ENCODE data around the gene RRP15. TPM values are rescaled to one million over a fixed set of nuclear protein-coding genes. Genes with fewer than 3 reads are reported as not detected.

The RRP15 gene, protein sequence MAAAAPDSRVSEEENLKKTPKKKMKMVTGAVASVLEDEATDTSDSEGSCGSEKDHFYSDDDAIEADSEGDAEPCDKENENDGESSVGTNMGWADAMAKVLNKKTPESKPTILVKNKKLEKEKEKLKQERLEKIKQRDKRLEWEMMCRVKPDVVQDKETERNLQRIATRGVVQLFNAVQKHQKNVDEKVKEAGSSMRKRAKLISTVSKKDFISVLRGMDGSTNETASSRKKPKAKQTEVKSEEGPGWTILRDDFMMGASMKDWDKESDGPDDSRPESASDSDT
- 10 to 100 TPM; 41.3 to 50.5 TPM for total RNA-seq

DNA sequence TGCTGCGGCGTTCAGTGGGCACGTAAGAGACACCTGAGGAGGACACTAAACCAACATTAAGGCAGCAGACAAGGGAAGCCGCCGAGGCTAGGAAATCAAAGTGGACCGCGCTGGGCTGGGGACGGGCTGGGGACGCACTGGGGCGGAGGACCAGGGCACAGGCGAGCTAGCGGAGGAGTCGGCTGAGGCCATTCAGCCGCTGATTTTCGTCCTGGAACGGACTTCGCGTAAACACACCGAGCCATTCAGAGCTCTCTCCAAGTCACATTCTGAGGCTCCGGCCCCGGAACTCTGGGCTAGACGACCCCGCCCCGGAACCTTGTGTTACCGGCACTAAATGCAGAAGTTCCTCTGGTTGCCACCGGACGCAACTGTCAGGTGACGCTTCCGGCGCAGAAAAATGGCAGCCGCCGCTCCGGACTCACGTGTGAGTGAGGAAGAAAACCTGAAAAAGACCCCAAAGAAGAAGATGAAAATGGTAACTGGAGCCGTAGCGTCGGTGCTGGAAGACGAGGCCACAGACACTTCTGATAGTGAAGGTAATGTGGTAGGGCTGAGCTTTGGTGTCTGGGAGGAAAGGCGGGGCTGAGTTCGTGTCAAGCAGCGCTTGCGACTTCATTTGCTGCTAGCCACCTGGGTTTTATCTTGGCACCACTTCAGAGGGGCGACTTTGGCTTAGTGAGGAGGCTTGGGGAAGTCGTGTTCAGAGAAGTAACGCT lies at the start of gene RRP15:
RRP15 (plus strand) TSS at position 377 of the 719 bp plus-strand sequence; CDS start at position 401, 24 bp downstream.
- peak; percentile 83 for DNase-seq
- Mint-ChIP-seq H3K27me3 (peaks cover 8% of the 10 kb centered on the region), H3K4me3 (peak within 1 kb of the TSS; percentile 95), H3K9me3 (peaks cover 2% of the 10 kb centered on the region), H3K27ac (peak within 1 kb of the TSS; percentile 96), H3K4me1 (peaks cover 30% of the 10 kb centered on the region), H3K36me3 (peaks cover 7% of the 10 kb centered on the region)

DNA sequence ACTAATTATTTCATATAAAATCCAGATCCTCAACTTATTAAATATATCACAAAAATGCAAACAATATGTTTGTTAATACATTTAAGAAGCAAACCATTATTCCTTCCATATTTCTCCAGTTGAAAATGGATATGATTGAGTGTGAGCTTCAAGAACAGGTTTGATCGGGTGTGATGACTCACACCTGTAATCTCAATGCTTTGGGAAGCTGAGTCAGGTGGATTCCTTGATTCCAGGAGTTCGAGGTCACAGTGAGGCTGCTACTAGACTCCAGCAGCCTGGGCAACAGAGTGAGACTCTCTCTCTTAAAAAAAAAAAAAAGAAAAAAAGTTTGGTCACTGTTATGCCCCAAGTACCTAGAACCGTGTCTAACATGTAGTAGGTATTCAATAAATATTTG lies 42.9 kb upstream of the RRP15 start:
- H3K36me3 Mint-ChIP-seq = no peaks in the 10 kb centered on the region
- no peaks in the 10 kb centered on the region for H3K4me1 Mint-ChIP-seq
- H3K27me3 Mint-ChIP-seq = peaks cover 9% of the 10 kb centered on the region
- DNase-seq = no peak
- H3K9me3 Mint-ChIP-seq = no peaks in the 10 kb centered on the region
- no peak overlapping the region for H3K4me3 Mint-ChIP-seq
- H3K27ac Mint-ChIP-seq = no peak overlapping the region

DNA sequence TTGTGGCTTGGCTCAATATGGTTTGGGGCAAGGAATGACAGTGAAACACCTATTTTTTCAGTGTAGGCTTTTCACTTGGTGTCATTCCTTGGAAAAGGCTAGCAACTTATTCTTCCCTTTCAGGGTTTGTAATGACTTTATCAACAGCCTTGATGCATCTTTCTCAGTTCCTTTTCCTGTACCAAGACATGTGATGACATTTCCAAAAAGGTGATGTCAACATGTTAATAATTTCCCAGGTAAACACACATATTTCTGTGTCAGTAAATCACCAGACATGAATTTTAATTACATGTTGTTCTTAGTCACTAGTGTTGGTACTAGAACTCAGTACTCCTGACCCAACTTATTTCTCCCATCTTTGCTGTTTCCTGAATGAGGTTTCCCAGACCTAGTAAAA lies 37.8 kb upstream of the RRP15 start:
- no peaks in the 10 kb centered on the region for H3K4me1 Mint-ChIP-seq
- H3K4me3 Mint-ChIP-seq = no peak overlapping the region
- DNase-seq = no peak
- H3K9me3 Mint-ChIP-seq = no peaks in the 10 kb centered on the region
- no peak overlapping the region for H3K27ac Mint-ChIP-seq
- peaks cover 23% of the 10 kb centered on the region for H3K27me3 Mint-ChIP-seq
- H3K36me3 Mint-ChIP-seq = no peaks in the 10 kb centered on the region

DNA sequence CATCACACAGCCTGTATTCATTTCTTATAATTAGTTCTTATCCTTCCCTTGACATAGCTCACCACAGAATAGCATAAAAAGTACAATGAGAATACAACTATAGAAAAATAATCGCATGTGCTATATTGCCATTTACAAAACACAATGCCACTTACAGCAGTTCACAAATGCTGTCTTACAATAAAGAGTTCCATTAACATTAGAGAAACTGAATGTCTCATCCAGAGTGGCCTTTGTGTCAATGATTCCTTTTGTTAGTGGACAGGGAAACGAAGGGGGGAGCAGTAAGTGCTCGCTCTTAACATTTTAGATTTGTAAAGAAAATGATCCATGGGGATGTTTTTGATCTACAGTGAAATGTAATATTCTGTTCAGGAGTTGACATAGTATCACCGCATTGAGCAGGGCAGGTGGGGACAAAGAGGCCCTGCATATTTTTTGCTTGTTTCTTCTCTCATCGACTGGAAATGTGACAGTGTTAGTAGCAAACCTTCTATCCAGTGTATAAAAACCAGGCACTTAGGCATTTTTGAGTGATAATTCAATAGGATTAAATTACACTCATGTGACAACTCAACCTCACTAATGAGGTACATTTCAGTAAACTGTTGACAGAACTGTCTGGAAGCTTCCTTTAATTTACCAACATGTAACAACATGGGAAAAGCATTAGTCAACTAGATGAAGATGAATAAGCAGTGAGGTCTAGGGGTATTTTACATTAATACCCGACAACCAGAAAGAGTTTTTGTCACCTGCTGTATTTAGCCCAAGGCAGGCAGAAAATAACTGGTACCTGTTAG lies 35.6 kb upstream of the RRP15 start:
- no peaks in the 10 kb centered on the region for H3K9me3 Mint-ChIP-seq
- peaks cover 21% of the 10 kb centered on the region for H3K27me3 Mint-ChIP-seq
- no peak overlapping the region for H3K4me3 Mint-ChIP-seq
- no peak overlapping the region for H3K27ac Mint-ChIP-seq
- H3K36me3 Mint-ChIP-seq = no peaks in the 10 kb centered on the region
- no peaks in the 10 kb centered on the region for H3K4me1 Mint-ChIP-seq
- DNase-seq = no peak

DNA sequence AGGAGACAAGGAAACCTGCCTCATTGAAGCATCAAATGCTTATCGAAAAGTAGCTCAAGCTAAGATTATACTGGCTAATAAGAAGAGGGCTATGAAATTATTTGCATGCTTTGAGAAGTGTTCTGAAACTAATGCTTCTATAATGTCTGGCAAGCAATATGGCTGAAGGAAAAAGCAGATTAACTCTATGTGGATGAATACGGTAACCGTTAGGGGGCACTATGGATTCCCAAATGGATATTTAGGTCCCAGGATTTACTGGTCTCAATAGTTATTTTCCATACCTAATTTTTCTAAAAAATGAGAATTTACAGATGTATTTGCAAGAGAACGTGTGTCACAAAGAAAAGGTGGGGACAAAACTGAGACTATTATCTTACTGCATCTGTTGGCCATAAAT lies 34.6 kb upstream of the RRP15 start:
- Mint-ChIP-seq H3K36me3 (no peaks in the 10 kb centered on the region), H3K9me3 (no peaks in the 10 kb centered on the region), H3K27ac (no peak overlapping the region), H3K27me3 (peaks cover 17% of the 10 kb centered on the region), H3K4me3 (no peak overlapping the region), H3K4me1 (no peaks in the 10 kb centered on the region)
- DNase-seq = no peak

DNA sequence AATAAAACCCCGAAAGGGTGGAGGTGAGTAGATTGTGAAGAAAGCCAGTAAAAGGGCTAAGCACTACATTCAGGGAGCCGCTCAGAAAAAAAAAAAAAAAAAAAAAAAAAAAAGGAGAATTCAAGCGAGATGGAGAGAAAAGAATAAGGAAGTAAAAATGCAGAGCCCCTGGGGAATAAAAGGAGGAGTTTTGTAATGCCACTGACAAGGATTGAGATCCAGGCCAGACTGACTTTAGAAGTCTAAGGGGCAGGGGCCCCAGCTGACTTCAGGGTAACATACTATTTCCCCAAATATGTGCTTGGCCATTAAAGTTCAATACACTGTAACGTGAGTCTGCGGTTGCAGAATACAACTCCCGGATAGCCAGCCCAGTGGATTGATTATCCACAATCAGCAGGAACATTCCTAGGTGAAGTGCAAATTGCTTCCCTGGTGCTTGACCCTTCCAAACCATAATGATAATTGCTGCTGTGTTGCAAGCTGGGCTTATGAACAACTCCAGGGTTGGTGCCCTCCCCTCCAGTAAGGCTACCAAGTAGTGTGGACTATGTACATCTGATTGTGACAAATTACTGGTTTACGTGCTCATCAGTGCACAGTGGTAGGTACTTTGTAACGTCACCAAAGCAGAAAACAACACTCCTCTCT lies 30.7 kb upstream of the RRP15 start:
- no peaks in the 10 kb centered on the region for H3K4me1 Mint-ChIP-seq
- H3K27me3 Mint-ChIP-seq = peaks cover 15% of the 10 kb centered on the region
- no peak for DNase-seq
- no peaks in the 10 kb centered on the region for H3K9me3 Mint-ChIP-seq
- no peak overlapping the region for H3K4me3 Mint-ChIP-seq
- no peak overlapping the region for H3K27ac Mint-ChIP-seq
- no peaks in the 10 kb centered on the region for H3K36me3 Mint-ChIP-seq

DNA sequence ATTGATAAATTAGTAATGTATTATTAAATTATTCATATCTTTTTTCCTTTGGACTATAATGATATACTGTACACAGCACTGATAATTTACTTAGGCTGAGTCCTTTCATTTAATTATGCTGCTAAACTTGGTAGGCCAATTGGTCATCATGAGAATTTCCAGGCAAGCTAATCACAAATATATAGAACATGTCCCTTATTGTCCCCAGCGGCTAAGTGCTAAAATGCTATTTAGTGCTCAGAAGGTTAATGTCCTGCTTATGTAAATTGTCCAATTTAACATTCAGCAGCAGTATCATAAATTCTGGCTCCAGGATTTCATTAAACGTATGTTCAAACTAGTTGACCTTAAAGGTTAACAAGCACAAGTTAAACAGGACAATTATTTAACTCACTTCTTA lies 30.0 kb upstream of the RRP15 start:
- Mint-ChIP-seq H3K4me1 (no peaks in the 10 kb centered on the region), H3K27me3 (peaks cover 17% of the 10 kb centered on the region), H3K27ac (no peak overlapping the region), H3K36me3 (no peaks in the 10 kb centered on the region), H3K4me3 (no peak overlapping the region), H3K9me3 (no peaks in the 10 kb centered on the region)
- no peak for DNase-seq

DNA sequence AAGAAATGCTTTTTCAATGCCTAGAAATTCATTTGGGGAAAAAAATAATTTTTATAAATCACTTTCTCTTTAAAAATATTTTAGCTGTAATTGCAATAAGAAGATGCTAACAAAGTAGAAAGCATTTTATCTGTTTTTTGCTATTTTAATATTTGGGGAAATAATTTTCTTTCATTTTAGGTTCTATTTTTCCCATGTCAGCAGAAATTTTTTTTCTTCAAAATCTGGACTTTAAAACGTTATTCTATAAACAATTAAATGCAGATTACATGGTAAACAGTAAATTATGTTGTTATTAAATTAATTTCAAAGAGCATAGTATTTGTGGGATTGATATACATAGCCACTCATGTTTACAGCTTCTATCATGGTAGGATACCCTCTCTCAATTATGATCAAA lies 27.7 kb upstream of the RRP15 start:
- no peak for DNase-seq
- H3K27me3 Mint-ChIP-seq = peaks cover 29% of the 10 kb centered on the region
- H3K4me1 Mint-ChIP-seq = no peaks in the 10 kb centered on the region
- H3K9me3 Mint-ChIP-seq = no peaks in the 10 kb centered on the region
- no peak overlapping the region for H3K27ac Mint-ChIP-seq
- H3K4me3 Mint-ChIP-seq = no peak overlapping the region
- H3K36me3 Mint-ChIP-seq = no peaks in the 10 kb centered on the region

DNA sequence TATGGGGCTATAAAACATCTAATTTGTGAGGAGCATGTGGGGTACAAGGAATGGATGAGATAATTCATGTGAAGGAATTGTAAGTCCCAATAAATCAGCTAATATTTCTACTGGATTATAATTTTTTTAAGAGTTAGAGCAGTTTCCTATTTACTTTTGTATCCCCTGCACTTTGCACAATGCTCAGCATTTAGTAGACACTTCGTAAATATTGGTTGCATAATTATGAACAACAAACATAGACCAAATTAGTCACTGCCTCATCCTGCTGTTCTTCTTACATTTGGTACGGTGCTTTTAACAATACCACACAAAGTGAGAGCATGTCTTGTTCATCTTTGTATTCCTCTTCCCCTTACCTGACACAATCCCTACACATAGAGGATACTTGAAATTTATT lies 27.1 kb upstream of the RRP15 start:
- DNase-seq = no peak
- no peaks in the 10 kb centered on the region for H3K4me1 Mint-ChIP-seq
- no peak overlapping the region for H3K27ac Mint-ChIP-seq

DNA sequence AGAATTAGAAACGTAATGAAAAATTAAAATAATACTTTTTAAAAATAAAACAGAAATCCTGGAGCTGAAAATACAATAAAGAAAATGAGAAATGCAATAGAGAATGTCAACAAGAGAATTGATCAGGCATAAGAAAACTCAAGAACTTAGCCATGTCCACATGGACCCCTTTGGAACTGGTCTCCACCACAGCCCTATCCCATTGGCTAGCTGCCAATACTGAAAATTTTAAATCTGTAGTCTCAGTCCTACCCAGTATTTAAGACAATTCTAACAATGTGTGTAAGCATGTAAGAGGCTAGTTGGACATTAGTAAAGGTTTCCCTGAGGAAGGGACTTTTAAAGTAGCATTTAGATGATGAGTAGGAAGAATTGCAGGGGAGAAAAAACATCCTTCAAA lies 25.8 kb upstream of the RRP15 start:
- no peak for DNase-seq
- Mint-ChIP-seq H3K4me3 (no peak overlapping the region), H3K27me3 (peaks cover 26% of the 10 kb centered on the region), H3K9me3 (no peaks in the 10 kb centered on the region), H3K4me1 (no peaks in the 10 kb centered on the region), H3K36me3 (no peaks in the 10 kb centered on the region), H3K27ac (no peak overlapping the region)

More for the DNA sequence above, 27.1 kb upstream of the RRP15 start:
- no peaks in the 10 kb centered on the region for H3K36me3 Mint-ChIP-seq
- peaks cover 29% of the 10 kb centered on the region for H3K27me3 Mint-ChIP-seq
- H3K4me3 Mint-ChIP-seq = no peak overlapping the region
- H3K9me3 Mint-ChIP-seq = no peaks in the 10 kb centered on the region

DNA sequence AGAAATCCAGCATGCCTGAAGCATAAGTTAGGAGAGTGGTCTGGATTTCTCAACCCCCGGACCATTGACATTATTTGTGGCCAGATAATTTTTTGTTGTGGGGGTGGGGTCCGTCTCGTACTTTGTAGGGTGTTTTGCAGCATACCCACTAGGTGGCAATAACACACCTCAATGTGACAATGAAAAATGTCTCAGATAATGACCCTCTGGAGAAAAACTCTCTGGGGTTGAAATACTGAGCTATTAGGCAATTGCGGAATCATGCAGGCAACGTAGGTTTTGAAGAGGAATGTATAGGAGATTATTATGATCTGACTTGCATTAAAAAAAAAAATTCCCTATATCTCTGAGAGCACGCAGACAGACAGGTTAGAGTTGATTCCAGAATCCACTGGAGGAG lies 25.3 kb upstream of the RRP15 start:
- H3K27me3 Mint-ChIP-seq = peaks cover 26% of the 10 kb centered on the region
- DNase-seq = no peak
- H3K4me1 Mint-ChIP-seq = no peaks in the 10 kb centered on the region
- H3K9me3 Mint-ChIP-seq = no peaks in the 10 kb centered on the region
- no peak overlapping the region for H3K4me3 Mint-ChIP-seq
- H3K36me3 Mint-ChIP-seq = no peaks in the 10 kb centered on the region
- H3K27ac Mint-ChIP-seq = no peak overlapping the region

DNA sequence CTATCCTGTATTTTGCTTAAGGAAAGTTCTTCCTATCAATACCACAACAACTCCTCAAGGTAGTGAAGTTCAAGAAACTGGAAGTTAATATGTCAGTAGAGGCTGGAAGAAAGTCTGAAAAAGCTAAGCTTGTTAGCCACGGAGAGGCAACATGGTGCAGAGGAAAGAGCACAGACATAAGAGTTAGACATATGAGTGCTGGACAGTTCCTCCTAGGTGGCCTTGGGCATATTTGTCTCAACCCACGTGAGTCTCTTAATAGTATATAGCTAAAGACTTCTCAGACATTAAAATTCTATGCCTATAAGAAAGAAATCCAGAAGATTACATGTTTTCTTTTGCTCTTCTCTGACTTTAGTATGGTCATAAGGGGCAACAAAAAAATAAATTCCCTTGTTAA lies 22.8 kb upstream of the RRP15 start:
- Mint-ChIP-seq H3K27me3 (peaks cover 26% of the 10 kb centered on the region), H3K4me1 (no peaks in the 10 kb centered on the region), H3K27ac (no peak overlapping the region), H3K9me3 (no peaks in the 10 kb centered on the region), H3K36me3 (no peaks in the 10 kb centered on the region), H3K4me3 (no peak overlapping the region)
- no peak for DNase-seq

DNA sequence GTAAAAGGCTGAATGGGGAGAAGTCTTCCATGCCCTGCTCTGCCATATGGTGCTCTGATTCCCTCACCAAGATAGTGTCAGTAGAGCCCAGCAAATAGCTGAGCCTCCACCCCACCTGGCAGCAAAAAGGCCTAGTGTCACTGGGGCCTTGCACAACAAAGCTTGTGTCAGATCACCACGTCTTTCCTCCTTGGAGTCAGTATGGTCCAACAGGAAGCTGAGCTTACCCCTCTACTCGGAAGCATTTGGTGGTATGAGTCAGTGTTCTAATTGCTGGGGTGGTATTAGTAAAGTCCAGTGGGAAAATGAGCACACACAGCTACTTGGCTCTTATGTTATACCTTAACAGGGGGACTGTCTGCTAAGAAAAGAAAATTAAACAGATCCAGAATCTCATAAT lies 18.7 kb upstream of the RRP15 start:
- DNase-seq = no peak
- Mint-ChIP-seq H3K27me3 (peaks cover 17% of the 10 kb centered on the region), H3K36me3 (no peaks in the 10 kb centered on the region), H3K27ac (no peak overlapping the region), H3K4me3 (no peak overlapping the region), H3K9me3 (no peaks in the 10 kb centered on the region), H3K4me1 (no peaks in the 10 kb centered on the region)

DNA sequence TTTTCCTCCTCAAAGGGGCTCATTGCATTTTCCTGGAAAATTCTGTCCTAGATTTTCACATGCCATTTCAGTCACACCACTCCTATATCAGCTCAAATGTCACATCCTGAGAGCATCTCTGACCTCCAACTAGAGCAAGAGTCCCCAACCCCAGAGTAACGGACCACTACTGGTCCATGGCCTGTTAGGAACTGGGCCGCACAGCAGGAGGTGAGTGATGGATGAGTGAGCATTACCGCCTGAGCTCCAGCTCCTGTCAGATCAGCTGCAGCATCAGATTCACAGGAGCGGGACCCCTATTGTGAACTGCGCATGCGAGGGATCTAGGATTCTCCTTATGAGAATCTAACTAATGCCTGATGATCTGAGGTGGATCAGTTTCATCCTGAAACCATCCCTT lies 12.7 kb upstream of the RRP15 start:
- Mint-ChIP-seq H3K9me3 (no peaks in the 10 kb centered on the region), H3K4me3 (no peak overlapping the region), H3K36me3 (no peaks in the 10 kb centered on the region)

More for the DNA sequence above, 12.7 kb upstream of the RRP15 start:
- Mint-ChIP-seq H3K4me1 (no peaks in the 10 kb centered on the region), H3K27me3 (peaks cover 6% of the 10 kb centered on the region), H3K27ac (no peak overlapping the region)
- no peak for DNase-seq
